Thyroid gland (tissue), 4 donors: ENCODE data around the gene FBXL13. TPM values are rescaled to one million over a fixed set of nuclear protein-coding genes. Genes with fewer than 3 reads are reported as not detected.

ENCODE experiments used
- DNase-seq, 2 donors: peaks; one replicate each; pipeline ENCODE4 v3.0.0-alpha.2; 2019
- H3K27ac ChIP-seq, 3 donors: fragments of 200-600 bp; sonication (generic); 1 replicate in 2 of 3; 2 replicates in 1 of 3; pipeline ENCODE4 v1.5.1; 2016 to 2019; ENCODE audit warnings: mild to moderate bottlenecking in 1 of 3, moderate library complexity in 1 of 3
- H3K27me3 ChIP-seq: fragments of 200-600 bp; sonication (generic); one replicate; pipeline ENCODE4 v1.5.1; 2019
- H3K36me3 ChIP-seq, 2 donors: fragments of 200-600 bp; sonication (generic); one replicate each; pipeline ENCODE4 v1.5.1; 2016 to 2019
- H3K4me1 ChIP-seq, 2 donors: fragments of 200-600 bp; sonication (generic); one replicate each; pipeline ENCODE4 v1.5.1; 2017 to 2019
- H3K4me3 ChIP-seq, 3 donors: fragments of 200-600 bp; sonication (generic); replicated peaks in 1 of 3; 1 replicate in 2 of 3; 2 replicates in 1 of 3; pipeline ENCODE4 v1.5.1; 2016; ENCODE audit warnings: mild to moderate bottlenecking in 1 of 3
- H3K9me3 ChIP-seq: fragments of 200-600 bp; sonication (generic); one replicate; pipeline ENCODE4 v1.5.1; 2017
- POLR2A ChIP-seq, 2 donors: fragments of 450-650 bp; IDR thresholded peaks; one replicate each; pipeline ENCODE4 v1.6.1; 2017; ENCODE audit warnings: antibody characterized with exemption in 2 of 2, mild to moderate bottlenecking in 2 of 2, moderate library complexity in 1 of 2
- WGBS, 2 donors: methylation state at CpG; one replicate each; pipeline ENCODE4 v1.1.5; 2017; 5-methylcytosine and 5-hydroxymethylcytosine counted together
- intact Hi-C: fragments of 100-400 bp; cut with DNase I; formaldehyde crosslinking; loops from one replicate; pipeline ENCODE4 v1.15.1; 2023
- total RNA-seq, 4 donors: library from RNA; depleted of rRNA; stranded (reverse); fragments of >200 nt; gene quantifications; one replicate each; pipeline ENCODE4 v1.2.3, GENCODE V29; 2016
- TF ChIP-seq, protein P1 (sequence below), 6 experiments: fragments of 200-600 bp in 3 of 6; fragments of 450-650 bp in 3 of 6; sonication (generic) in 3 of 6; IDR thresholded peaks; one replicate each; pipeline ENCODE4 v1.5.1; 2016 to 2019; ENCODE audit warnings: antibody characterized with exemption in 6 of 6, mild to moderate bottlenecking in 2 of 6, inconsistent platforms in 1 of 6, moderate library complexity in 1 of 6

The FBXL13 gene
- total RNA-seq, 4 donors from 2014 or later, result 4.2 to 9.6 (median 5.0) TPM

DNA sequence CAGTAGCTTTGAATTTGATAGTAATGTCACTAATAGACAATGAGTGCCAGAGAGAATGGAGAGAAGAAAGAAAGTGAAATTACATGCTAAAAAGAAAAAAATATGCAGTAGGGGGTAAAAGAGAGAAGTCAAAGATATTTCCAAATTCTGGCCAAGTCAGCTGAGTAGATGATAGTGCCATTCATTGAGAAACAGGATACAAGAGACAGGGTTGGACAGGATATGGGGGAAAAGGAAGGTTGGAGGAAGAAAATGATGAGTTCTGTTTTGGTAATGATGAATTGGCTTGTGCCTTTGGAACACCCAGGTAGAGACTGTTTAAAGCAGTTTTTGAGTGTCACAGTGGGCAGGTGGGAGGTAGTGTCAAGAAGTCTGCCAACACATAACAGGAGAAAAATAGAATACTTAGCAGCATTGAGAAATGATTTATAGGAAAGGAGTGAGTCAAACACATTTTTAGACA, 83.5 kb downstream of the FBXL13 start:
- Histone ChIP-seq H3K27me3 (no peaks in the 10 kb centered on the region), H3K9me3 (no peaks in the 10 kb centered on the region), H3K27ac (no peak overlapping the region), H3K4me3 (no peak overlapping the region), H3K36me3 (no peaks in the 10 kb centered on the region), H3K4me1 (no peaks in the 10 kb centered on the region)
- DNase-seq, result no peak
- intact Hi-C loops, result no loop called here
- no peak for TF ChIP-seq POLR2A (IDR thresholded peaks at IDR 0.05)
- TF ChIP-seq, protein P1, sequence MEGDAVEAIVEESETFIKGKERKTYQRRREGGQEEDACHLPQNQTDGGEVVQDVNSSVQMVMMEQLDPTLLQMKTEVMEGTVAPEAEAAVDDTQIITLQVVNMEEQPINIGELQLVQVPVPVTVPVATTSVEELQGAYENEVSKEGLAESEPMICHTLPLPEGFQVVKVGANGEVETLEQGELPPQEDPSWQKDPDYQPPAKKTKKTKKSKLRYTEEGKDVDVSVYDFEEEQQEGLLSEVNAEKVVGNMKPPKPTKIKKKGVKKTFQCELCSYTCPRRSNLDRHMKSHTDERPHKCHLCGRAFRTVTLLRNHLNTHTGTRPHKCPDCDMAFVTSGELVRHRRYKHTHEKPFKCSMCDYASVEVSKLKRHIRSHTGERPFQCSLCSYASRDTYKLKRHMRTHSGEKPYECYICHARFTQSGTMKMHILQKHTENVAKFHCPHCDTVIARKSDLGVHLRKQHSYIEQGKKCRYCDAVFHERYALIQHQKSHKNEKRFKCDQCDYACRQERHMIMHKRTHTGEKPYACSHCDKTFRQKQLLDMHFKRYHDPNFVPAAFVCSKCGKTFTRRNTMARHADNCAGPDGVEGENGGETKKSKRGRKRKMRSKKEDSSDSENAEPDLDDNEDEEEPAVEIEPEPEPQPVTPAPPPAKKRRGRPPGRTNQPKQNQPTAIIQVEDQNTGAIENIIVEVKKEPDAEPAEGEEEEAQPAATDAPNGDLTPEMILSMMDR (IDR thresholded peaks at IDR 0.05), result no peak

DNA sequence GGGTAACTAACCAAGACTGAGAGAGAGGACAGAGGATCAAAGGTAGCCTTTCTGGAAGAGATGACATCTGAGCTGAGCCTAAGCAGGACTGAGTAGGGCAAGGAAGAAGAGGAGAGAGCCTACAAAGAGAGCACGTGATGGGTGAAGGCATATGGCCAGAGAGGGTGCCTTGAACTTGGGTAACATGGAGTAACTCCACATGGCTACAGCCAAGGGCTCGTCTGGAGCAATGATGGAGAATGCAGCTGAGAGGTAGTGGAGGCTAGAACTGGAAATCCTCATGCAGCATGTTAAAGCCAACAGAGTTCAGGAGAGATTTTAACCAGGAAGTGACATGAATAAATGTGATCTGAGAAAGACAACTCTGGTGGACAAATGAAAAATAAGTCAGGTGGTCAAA, 84.0 kb downstream of the FBXL13 start:
- Histone ChIP-seq H3K27ac (no peak overlapping the region), H3K4me1 (no peaks in the 10 kb centered on the region), H3K9me3 (no peaks in the 10 kb centered on the region), H3K27me3 (no peaks in the 10 kb centered on the region), H3K4me3 (no peak overlapping the region), H3K36me3 (no peaks in the 10 kb centered on the region)
- intact Hi-C loops, result no loop called here
- WGBS, 2 donors, result 85 to 97% methylated on average over 2 of the region's 2 CpGs
- TF ChIP-seq, protein P1 (IDR thresholded peaks at IDR 0.05), result no peak
- no peak for TF ChIP-seq POLR2A (IDR thresholded peaks at IDR 0.05)
- DNase-seq, result no peak

DNA sequence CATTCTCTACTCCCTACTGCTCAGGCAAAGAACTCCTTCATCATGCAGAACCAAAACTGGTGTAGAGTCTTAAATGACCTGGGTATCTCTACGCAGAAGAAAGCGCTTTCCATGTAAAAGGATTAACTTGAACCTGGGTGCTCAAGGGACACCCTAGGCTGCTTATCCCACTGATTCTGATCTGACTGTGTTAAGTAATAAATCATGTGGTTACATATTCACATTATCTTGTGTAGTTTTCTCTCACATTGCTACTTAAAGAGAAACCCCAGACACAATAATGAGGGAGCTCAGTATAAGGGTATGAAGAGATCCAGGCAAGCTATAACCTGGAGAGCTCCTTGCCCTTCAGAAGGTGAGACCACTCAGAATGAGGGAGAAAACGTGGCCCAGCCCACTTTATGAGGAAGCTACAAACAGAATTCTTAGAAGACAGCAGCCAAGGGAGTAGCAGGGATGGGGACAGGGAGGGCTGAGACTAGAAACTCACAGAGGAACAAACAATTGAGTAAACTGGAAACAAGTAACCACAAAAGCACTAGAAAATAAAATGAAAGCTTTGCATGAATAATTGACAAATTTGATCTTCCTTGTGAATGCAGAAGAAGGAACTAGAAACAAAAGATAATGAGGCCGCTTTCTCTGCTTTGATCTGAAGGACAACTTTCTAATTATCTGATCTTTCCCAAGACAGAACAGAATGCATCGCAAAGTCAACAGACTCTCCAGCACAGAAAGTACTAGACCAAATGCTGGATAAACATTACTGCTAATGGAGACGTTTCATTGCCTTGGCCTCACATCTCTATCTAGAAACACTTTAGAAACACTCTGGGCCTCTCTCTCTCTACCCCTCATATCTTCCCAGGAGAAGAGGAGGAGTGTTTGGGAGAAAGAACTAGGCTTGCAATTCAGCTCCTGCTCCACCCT, 85.7 kb downstream of the FBXL13 start:
- intact Hi-C loops, result no loop called here
- WGBS, 2 donors, result 58 to 67% methylated on average over 6 of the region's 6 CpGs
- TF ChIP-seq POLR2A (IDR thresholded peaks at IDR 0.05), result no peak
- Histone ChIP-seq H3K4me3 (no peak overlapping the region), H3K4me1 (no peaks in the 10 kb centered on the region), H3K36me3 (no peaks in the 10 kb centered on the region), H3K27ac (no peak overlapping the region), H3K9me3 (no peaks in the 10 kb centered on the region), H3K27me3 (no peaks in the 10 kb centered on the region)
- DNase-seq, result no peak

DNA sequence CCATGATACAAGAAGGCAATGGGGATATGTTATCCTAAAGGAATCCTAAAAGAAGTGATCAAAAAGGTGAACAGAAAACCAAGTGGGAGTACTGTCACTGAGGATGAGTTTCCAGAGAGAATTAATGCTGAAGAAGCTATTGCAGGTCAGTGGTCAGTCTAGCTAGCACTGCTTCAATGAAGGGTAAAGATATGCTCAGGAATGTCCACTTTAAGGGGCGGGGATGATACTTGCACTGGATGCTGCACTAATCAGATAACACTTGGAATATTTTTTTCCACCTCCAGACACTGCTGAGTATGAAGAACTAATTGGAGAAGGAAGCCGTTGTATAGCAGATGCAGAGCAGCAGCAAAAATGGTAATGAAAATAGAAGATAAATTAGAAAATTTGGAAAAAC, 86.5 kb downstream of the FBXL13 start:
- Histone ChIP-seq H3K4me3 (no peak overlapping the region), H3K9me3 (no peaks in the 10 kb centered on the region), H3K27ac (no peak overlapping the region), H3K4me1 (no peaks in the 10 kb centered on the region), H3K27me3 (no peaks in the 10 kb centered on the region), H3K36me3 (no peaks in the 10 kb centered on the region)
- WGBS, 2 donors, result 83 to 90% methylated on average over 2 of the region's 2 CpGs
- intact Hi-C loops, result no loop called here
- DNase-seq, result no peak
- TF ChIP-seq POLR2A (IDR thresholded peaks at IDR 0.05), result no peak
- TF ChIP-seq, protein P1 (IDR thresholded peaks at IDR 0.05), result no peak

DNA sequence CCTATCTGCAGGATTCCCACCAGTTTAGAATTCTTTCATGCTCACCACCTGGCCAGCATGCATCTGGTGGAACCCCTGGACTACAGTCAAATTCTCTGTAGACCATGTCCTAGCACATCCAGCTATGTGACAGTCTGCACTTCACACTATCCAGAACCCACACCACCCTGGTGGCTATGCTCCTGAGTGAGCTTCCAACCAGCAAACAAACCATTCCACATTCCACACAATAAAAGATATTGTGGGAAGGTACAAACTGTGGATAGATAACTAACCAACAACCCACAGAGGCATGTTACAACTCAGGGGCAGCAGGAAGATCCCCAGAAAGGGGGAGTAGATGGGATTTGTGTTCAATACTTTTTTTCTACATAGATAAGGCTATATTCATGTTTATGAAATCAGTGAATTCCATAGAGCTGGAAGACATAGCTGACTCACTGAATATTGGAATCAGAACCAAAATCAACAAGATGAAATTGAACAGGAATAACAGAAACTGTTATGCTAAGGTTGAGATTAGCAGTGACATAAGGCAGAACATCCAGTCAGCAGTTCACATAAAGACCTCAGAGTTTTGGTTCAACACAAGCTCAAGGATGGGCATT, 89.3 kb downstream of the FBXL13 start:
- no peak overlapping the region for H3K4me3 ChIP-seq
- no peaks in the 10 kb centered on the region for H3K9me3 ChIP-seq
- intact Hi-C loops, result no loop called here
- H3K27me3 ChIP-seq, result no peaks in the 10 kb centered on the region
- no peaks in the 10 kb centered on the region for H3K36me3 ChIP-seq
- H3K27ac ChIP-seq, result no peak overlapping the region
- no peak for TF ChIP-seq POLR2A (IDR thresholded peaks at IDR 0.05)
- TF ChIP-seq, protein P1 (IDR thresholded peaks at IDR 0.05), result no peak
- no peak for DNase-seq
- H3K4me1 ChIP-seq, result no peaks in the 10 kb centered on the region
